ENCODE results near the gene PSMC4. TPM values are rescaled to one million over a fixed set of nuclear protein-coding genes. Genes with fewer than 3 reads are reported as not detected.

The PSMC4 gene
- total RNA-seq, 1 experiment from 2014 or later, result 111 TPM

- 0 out of 4 replicates have a peak, but pooled peaks cover 0 to 2% of the 10 kb centered on the region in 2 experiments for H3K4me1 Mint-ChIP-seq
- no peak overlapping the region for H2BK20ac ChIP-seq (ENCODE audit: low read depth, low read length, poor library complexity, severe bottlenecking)
- no peaks in the 10 kb centered on the region for H4K20me1 ChIP-seq (ENCODE audit: control insufficient read depth, insufficient read depth, insufficient read length)
- H3T11ph ChIP-seq (ENCODE audit: low read length), result no peak overlapping the region
- H3K18ac ChIP-seq (ENCODE audit: insufficient read length, low read depth, low read length), result no peak overlapping the region
- H2BK5ac ChIP-seq (ENCODE audit: insufficient read length, low read length), result no peak overlapping the region
- no peak for DNase-seq
- no peaks in the 10 kb centered on the region for H3K27me3 ChIP-seq (ENCODE audit: insufficient read depth, low read length)
- no peaks in the 10 kb centered on the region; the same call in 1 of the 2 replicates for H3K79me2 ChIP-seq (ENCODE audit: insufficient read depth, low read length)
- no peak overlapping the region for H3K56ac ChIP-seq (ENCODE audit: insufficient read length, low read depth, low read length)
- no peak overlapping the region for H3K27ac ChIP-seq (ENCODE audit: insufficient read length, low read depth, low read length)
- H2BK15ac ChIP-seq (ENCODE audit: low read depth, low read length), result no peak overlapping the region
- no peak overlapping the region for H2AFZ ChIP-seq (ENCODE audit: low read length)
- no peaks in the 10 kb centered on the region for H3K4me1 ChIP-seq (ENCODE audit: insufficient read depth, low read length)
- H2BK120ac ChIP-seq (ENCODE audit: low read depth, low read length, poor library complexity, severe bottlenecking), result no peak overlapping the region
- no peak overlapping the region for H4K8ac ChIP-seq (replicated peaks; ENCODE audit: insufficient read length, low read depth, low read length)
- no peak overlapping the region for H3K14ac ChIP-seq (ENCODE audit: insufficient read depth, low read length)
- no peak overlapping the region; a peak in 1 of 7 replicates for H3K27ac Mint-ChIP-seq
- WGBS (ENCODE audit: extremely low coverage, insufficient read length, low lambda C conversion rate), result no CpG with 5 or more reads among the region's 3 CpGs
- H4K91ac ChIP-seq (ENCODE audit: insufficient read length, low read depth, low read length), result no peak overlapping the region
- H2AK5ac ChIP-seq (ENCODE audit: insufficient read length, low read length), result no peak overlapping the region
- TF ChIP-seq CTCF (conservative IDR thresholded peaks at IDR 0.05), result no peak
- no peaks in the 10 kb centered on the region for H3K79me1 ChIP-seq (ENCODE audit: insufficient read depth, low read depth, low read length, poor library complexity, severe bottlenecking)
- no peak overlapping the region for H3K4ac ChIP-seq (ENCODE audit: low read depth, low read length)
- no peaks in the 10 kb centered on the region for H3K23me2 ChIP-seq (ENCODE audit: insufficient read length, low read depth, low read length, poor library complexity, severe bottlenecking)
- H4K5ac ChIP-seq (ENCODE audit: insufficient read length, low read depth, low read length), result no peak overlapping the region
- H3K9ac ChIP-seq (ENCODE audit: extremely low read depth, insufficient read length, low read length), result no peak overlapping the region
- H3K9me3 Mint-ChIP-seq, result 0 out of 5 replicates have a peak, but pooled peaks cover 0 to 2% of the 10 kb centered on the region in 2 experiments
- H2BK12ac ChIP-seq (ENCODE audit: insufficient read length, low read depth, low read length), result no peak overlapping the region
- H3K4me2 ChIP-seq (ENCODE audit: insufficient read depth, insufficient read length, low read length), result no peak overlapping the region
- no peak overlapping the region for H3K4me3 Mint-ChIP-seq
- H3K27me3 Mint-ChIP-seq (ENCODE audit: low read depth), result no peaks in the 10 kb centered on the region
- H3K23ac ChIP-seq (ENCODE audit: insufficient read length, low read depth, low read length), result no peak overlapping the region
- H3K36me3 Mint-ChIP-seq (ENCODE audit: insufficient read depth in 1 of 3, low read depth in 3 of 3), result no peaks in the 10 kb centered on the region
- H3K9me3 ChIP-seq (ENCODE audit: control insufficient read depth, low read depth, low read length), result no peaks in the 10 kb centered on the region
Observed at GRCh38 chr19:39951686-39952085, 19.3 kb upstream of the PSMC4 start.
